KMS-11 (cell line): ENCODE measurements around the gene UQCRHL.

Experiments
- H2AFZ ChIP-seq: fragments of 200-600 bp; sonication (generic); 2 replicates; pipeline ENCODE4 v1.6.1; 2016; ENCODE audit warnings: antibody characterized with exemption, mixed run types, low read depth
- H3K27ac ChIP-seq: fragments of 200-600 bp; sonication (generic); 2 replicates; pipeline ENCODE4 v1.6.1; 2016; ENCODE audit warnings: mild to moderate bottlenecking, mixed run types
- H3K27me3 ChIP-seq: fragments of 200-600 bp; sonication (generic); 2 replicates; pipeline ENCODE4 v1.6.1; 2017; ENCODE audit warnings: mild to moderate bottlenecking, low read depth, mixed run types, moderate library complexity; ENCODE audit not compliant: insufficient read depth
- H3K36me3 ChIP-seq: fragments of 200-600 bp; sonication (generic); 2 replicates; pipeline ENCODE4 v1.6.1; 2017; ENCODE audit warnings: mild to moderate bottlenecking, mixed run types; ENCODE audit not compliant: insufficient read depth
- H3K4me1 ChIP-seq: fragments of 200-600 bp; sonication (generic); 2 replicates; pipeline ENCODE4 v1.6.1; 2016; ENCODE audit warnings: mild to moderate bottlenecking, low read depth, mixed run types; ENCODE audit not compliant: poor library complexity, severe bottlenecking
- H3K4me2 ChIP-seq: fragments of 200-600 bp; sonication (generic); 2 replicates; pipeline ENCODE4 v1.7.0; 2016; ENCODE audit warnings: mild to moderate bottlenecking, mixed run types
- H3K4me3 ChIP-seq: fragments of 200-600 bp; sonication (generic); IDR thresholded peaks from 2 replicates; pipeline ENCODE4 v1.6.1; 2017; ENCODE audit warnings: low read depth, low read length, mixed read lengths; ENCODE audit not compliant: insufficient read depth
- H3K79me2 ChIP-seq: fragments of 200-600 bp; sonication (generic); 2 replicates; pipeline ENCODE4 v1.6.1; 2016; ENCODE audit warnings: low read depth, mixed run types; ENCODE audit not compliant: insufficient read depth
- H3K9ac ChIP-seq: fragments of 200-600 bp; sonication (generic); 2 replicates; pipeline ENCODE4 v1.6.1; 2016; ENCODE audit warnings: mild to moderate bottlenecking, mixed run types
- H4K20me1 ChIP-seq: fragments of 200-600 bp; sonication (generic); 2 replicates; pipeline ENCODE4 v1.6.1; 2016; ENCODE audit warnings: mild to moderate bottlenecking, mixed run types; ENCODE audit not compliant: insufficient read depth
- TF ChIP-seq, protein P1 (sequence below): fragments of 200-600 bp; sonication (generic); conservative IDR thresholded peaks from 2 replicates; pipeline ENCODE4 v1.6.1; 2017; ENCODE audit warnings: low read depth, mild to moderate bottlenecking, antibody characterized with exemption, low read length, moderate library complexity, mixed read lengths

Gene UQCRHL

DNA sequence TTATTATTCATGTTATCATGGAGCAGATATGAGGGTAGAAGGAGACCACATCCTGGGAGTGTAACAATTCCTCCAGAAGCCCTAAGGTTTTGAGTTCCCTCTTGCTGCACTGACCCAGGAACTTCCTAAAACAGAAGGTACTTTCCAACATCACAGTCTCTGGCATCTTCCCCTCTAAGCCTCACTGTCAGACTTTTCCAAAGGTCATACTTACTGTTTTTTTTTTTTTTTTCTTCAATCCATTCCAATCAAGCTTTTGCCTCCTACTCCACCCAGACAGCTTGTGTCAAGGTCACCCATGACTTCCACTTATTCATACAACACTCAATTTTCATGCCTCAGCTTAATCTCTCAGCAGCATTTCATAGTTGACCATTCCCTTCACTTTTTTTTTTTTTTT, 18.4 kb upstream of the UQCRHL start:
- Histone ChIP-seq H2AFZ (no peak overlapping the region), H4K20me1 (no peaks in the 10 kb centered on the region), H3K4me2 (no peak overlapping the region), H3K36me3 (no peaks in the 10 kb centered on the region), H3K27ac (no peak overlapping the region), H3K27me3 (no peaks in the 10 kb centered on the region), H3K9ac (no peak overlapping the region), H3K4me1 (peaks cover 6% of the 10 kb centered on the region), H3K4me3 (no peak overlapping the region), H3K79me2 (no peaks in the 10 kb centered on the region)
- TF ChIP-seq, protein P1, sequence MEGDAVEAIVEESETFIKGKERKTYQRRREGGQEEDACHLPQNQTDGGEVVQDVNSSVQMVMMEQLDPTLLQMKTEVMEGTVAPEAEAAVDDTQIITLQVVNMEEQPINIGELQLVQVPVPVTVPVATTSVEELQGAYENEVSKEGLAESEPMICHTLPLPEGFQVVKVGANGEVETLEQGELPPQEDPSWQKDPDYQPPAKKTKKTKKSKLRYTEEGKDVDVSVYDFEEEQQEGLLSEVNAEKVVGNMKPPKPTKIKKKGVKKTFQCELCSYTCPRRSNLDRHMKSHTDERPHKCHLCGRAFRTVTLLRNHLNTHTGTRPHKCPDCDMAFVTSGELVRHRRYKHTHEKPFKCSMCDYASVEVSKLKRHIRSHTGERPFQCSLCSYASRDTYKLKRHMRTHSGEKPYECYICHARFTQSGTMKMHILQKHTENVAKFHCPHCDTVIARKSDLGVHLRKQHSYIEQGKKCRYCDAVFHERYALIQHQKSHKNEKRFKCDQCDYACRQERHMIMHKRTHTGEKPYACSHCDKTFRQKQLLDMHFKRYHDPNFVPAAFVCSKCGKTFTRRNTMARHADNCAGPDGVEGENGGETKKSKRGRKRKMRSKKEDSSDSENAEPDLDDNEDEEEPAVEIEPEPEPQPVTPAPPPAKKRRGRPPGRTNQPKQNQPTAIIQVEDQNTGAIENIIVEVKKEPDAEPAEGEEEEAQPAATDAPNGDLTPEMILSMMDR, result no peak

DNA sequence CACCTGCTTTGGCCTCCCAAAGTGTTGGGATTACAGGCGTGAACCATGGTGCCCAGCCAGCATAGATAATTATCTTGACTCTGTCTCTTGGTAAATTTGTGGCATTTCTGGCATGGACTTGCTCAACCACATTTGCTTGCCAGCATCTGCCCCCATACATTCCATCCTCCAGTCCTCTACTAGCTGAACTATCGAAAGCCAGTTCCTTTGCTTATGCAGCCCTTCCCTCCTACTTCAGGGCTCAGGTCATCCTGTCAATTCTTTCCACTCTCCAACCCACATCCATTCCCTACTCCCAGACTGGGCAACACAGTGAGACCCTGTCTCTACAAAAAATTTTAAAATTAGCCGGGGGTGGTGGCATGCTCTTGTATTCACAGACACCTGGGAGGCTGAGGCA, 13.0 kb upstream of the UQCRHL start:
- Histone ChIP-seq H3K79me2 (no peaks in the 10 kb centered on the region), H4K20me1 (no peaks in the 10 kb centered on the region), H2AFZ (no peak overlapping the region), H3K4me1 (peaks cover 5% of the 10 kb centered on the region), H3K36me3 (no peaks in the 10 kb centered on the region), H3K4me3 (no peak overlapping the region), H3K4me2 (no peak overlapping the region), H3K9ac (no peak overlapping the region), H3K27me3 (no peaks in the 10 kb centered on the region), H3K27ac (no peak overlapping the region)
- TF ChIP-seq, protein P1, result no peak

- no peak overlapping the region for H3K9ac ChIP-seq
- H3K4me1 ChIP-seq, result peaks cover 10% of the 10 kb centered on the region
- H3K27ac ChIP-seq, result no peak overlapping the region
- H3K4me2 ChIP-seq, result no peak overlapping the region
- no peaks in the 10 kb centered on the region for H3K27me3 ChIP-seq
- no peaks in the 10 kb centered on the region for H3K79me2 ChIP-seq
- TF ChIP-seq, protein P1, result no peak
- H4K20me1 ChIP-seq, result no peaks in the 10 kb centered on the region
- H3K36me3 ChIP-seq, result no peaks in the 10 kb centered on the region
- no peak overlapping the region for H2AFZ ChIP-seq
- no peak overlapping the region for H3K4me3 ChIP-seq
These were observed 9.2 kb upstream of the UQCRHL start for GRCh38 chr1:15816674-15817073.

GRCh38 chr1:15810073-15810472, 2.6 kb upstream of the UQCRHL start:
- Histone ChIP-seq H3K79me2 (no peaks in the 10 kb centered on the region), H2AFZ (no peak overlapping the region), H3K9ac (no peak overlapping the region), H3K4me2 (no peak overlapping the region), H3K27ac (no peak overlapping the region), H3K27me3 (no peaks in the 10 kb centered on the region), H3K4me3 (no peak overlapping the region), H3K36me3 (no peaks in the 10 kb centered on the region), H4K20me1 (no peaks in the 10 kb centered on the region), H3K4me1 (peaks cover 1% of the 10 kb centered on the region)
- TF ChIP-seq, protein P1, result no peak
